ENCODE results near the gene NUDCD2. TPM values are rescaled to one million over a fixed set of nuclear protein-coding genes. Genes with fewer than 3 reads are reported as not detected.

The NUDCD2 gene
- total RNA-seq, 2 experiments from 2014 or later, result 30.0 to 67.6 TPM

GRCh38 chr5:163437309-163438182 lies 22.4 kb downstream of the NUDCD2 start, which contains the start of gene CCNG1:
Gene CCNG1, plus strand, starts transcription at chr5:163437595. Its CDS starts 1,662 bp downstream, at chr5:163439257.
- ChIA-PET CTCF (ENCODE audit: unreplicated experiment) (no interaction called here), POLR2A (interaction anchor here (0.6 to 9.0 kb wide), 11 partner anchors 10 to 133 kb away, joined by 3 to 197 read pairs (median 4); partner anchors contain the start of genes HMMR, MAT2B and NUDCD2)
- H3K4me2 ChIP-seq (ENCODE audit: low read length), result peak within 1 kb of the TSS; percentile 85
- no peaks in the 10 kb centered on the region for H3K9me3 ChIP-seq (ENCODE audit: low read length)
- peak within 1 kb of the TSS; percentile 85 for H3K4me3 ChIP-seq (ENCODE audit: low read depth, low read length, poor library complexity, severe bottlenecking)
- peaks cover 19% of the 10 kb centered on the region for H3K4me1 ChIP-seq (ENCODE audit: insufficient read depth, low read length, poor library complexity, severe bottlenecking)
- TF ChIP-seq CTCF (conservative IDR thresholded peaks at IDR 0.05; ENCODE audit: low read length), result no peak
- no peak for TF ChIP-seq EZH2phosphoT487 (IDR thresholded peaks at IDR 0.05; ENCODE audit: borderline replicate concordance, low read depth, low read length)
- peaks cover 23% of the 10 kb centered on the region for H3K79me2 ChIP-seq (ENCODE audit: insufficient read depth, low read depth, low read length)
- peaks cover 35% of the 10 kb centered on the region for H3K36me3 ChIP-seq (ENCODE audit: insufficient read depth, low read length)
- H3K27ac ChIP-seq (ENCODE audit: low read depth, low read length, poor library complexity, severe bottlenecking), result peak within 1 kb of the TSS; percentile 24
- peak; percentile 97 for DNase-seq (ENCODE audit: low spot score)
- H4K20me1 ChIP-seq (ENCODE audit: insufficient read depth, low read length), result 0 out of 2 replicates have a peak, but pooled peaks cover 4% of the 10 kb centered on the region
- peak within 1 kb of the TSS; percentile 98 for H2AFZ ChIP-seq (ENCODE audit: low read length)
- BruUV-seq (replicated peaks), result no TSS peak
- H3K9me2 ChIP-seq (ENCODE audit: insufficient read depth, low read length), result no peaks in the 10 kb centered on the region
- intact Hi-C loops (cut with micrococcal nuclease; ENCODE audit: unreplicated experiment), result loop anchor here (1.0 to 10.0 kb wide), 4 partner anchors 23 to 1893 kb away; partner anchors contain the start of genes GABRB2, HMMR, MAT2B and NUDCD2

GRCh38 chr5:163437011-163437308 lies 22.9 kb downstream of the NUDCD2 start:
- Histone ChIP-seq H2AFZ (ENCODE audit: low read length) (peak overlapping the region; percentile 98), H3K4me3 (ENCODE audit: low read depth, low read length, poor library complexity, severe bottlenecking) (peak overlapping the region; percentile 85), H3K4me1 (ENCODE audit: insufficient read depth, low read length, poor library complexity, severe bottlenecking) (peaks cover 19% of the 10 kb centered on the region), H3K36me3 (ENCODE audit: insufficient read depth, low read length) (peaks cover 29% of the 10 kb centered on the region), H3K9me3 (ENCODE audit: low read length) (no peaks in the 10 kb centered on the region), H3K9me2 (ENCODE audit: insufficient read depth, low read length) (no peaks in the 10 kb centered on the region), H4K20me1 (ENCODE audit: insufficient read depth, low read length) (0 out of 2 replicates have a peak, but pooled peaks cover 4% of the 10 kb centered on the region), H3K4me2 (ENCODE audit: low read length) (peak overlapping the region; percentile 72), H3K79me2 (ENCODE audit: insufficient read depth, low read depth, low read length) (peaks cover 23% of the 10 kb centered on the region), H3K27ac (ENCODE audit: low read depth, low read length, poor library complexity, severe bottlenecking) (peak overlapping the region; percentile 13)
- no TSS peak for BruUV-seq (replicated peaks)
- POLR2A ChIA-PET, result interaction anchor here (1.0 to 9.0 kb wide), 2 partner anchors 22 to 27 kb away, joined by 4 to 197 read pairs; partner anchors contain the start of genes HMMR and NUDCD2
- DNase-seq (ENCODE audit: low spot score), result no peak
- CTCF ChIA-PET (ENCODE audit: unreplicated experiment), result no interaction called here
- no peak for TF ChIP-seq EZH2phosphoT487 (IDR thresholded peaks at IDR 0.05; ENCODE audit: borderline replicate concordance, low read depth, low read length)
- no peak for TF ChIP-seq CTCF (conservative IDR thresholded peaks at IDR 0.05; ENCODE audit: low read length)
- intact Hi-C loops (cut with micrococcal nuclease; ENCODE audit: unreplicated experiment), result loop anchor here (1.0 to 10.0 kb wide), 4 partner anchors 24 to 1892 kb away; partner anchors contain the start of genes GABRB2, HMMR, MAT2B and NUDCD2
